Small intestine (tissue), 7 donors: ENCODE results near the gene CFAP97D2. TPM values are rescaled to one million over a fixed set of nuclear protein-coding genes. Genes with fewer than 3 reads are reported as not detected.

Experiments used
- DNase-seq, 2 donors: peaks; one replicate each; pipeline versions ENCODE4 v3.0.0 to v3.0.0-alpha.2; 2013
- FAIRE-seq: peaks from 2 replicates; lab custom pipeline; 2012; peaks lifted over from hg19 to GRCh38; lab: Jason Lieb, UNC
- H3K27ac ChIP-seq, 3 donors: one replicate each; pipeline ENCODE4 v1.5.1; 2013; ENCODE audit warnings: low read length in 2 of 3, mild to moderate bottlenecking in 2 of 3, control low read depth in 1 of 3, inconsistent platforms in 1 of 3, low read depth in 1 of 3, moderate library complexity in 1 of 3
- H3K27me3 ChIP-seq, 3 donors: one replicate each; pipeline ENCODE4 v1.6.1; 2013; ENCODE audit warnings: low read length in 3 of 3, inconsistent platforms in 1 of 3; ENCODE audit not compliant: control insufficient read depth in 3 of 3, insufficient read depth in 3 of 3
- H3K36me3 ChIP-seq, 3 donors: one replicate each; pipeline ENCODE4 v1.6.1; 2013; ENCODE audit warnings: low read length in 3 of 3, inconsistent platforms in 1 of 3, low read depth in 1 of 3, mild to moderate bottlenecking in 1 of 3, moderate library complexity in 1 of 3; ENCODE audit not compliant: control insufficient read depth in 3 of 3, insufficient read depth in 2 of 3
- H3K4me1 ChIP-seq, 3 donors: one replicate each; pipeline ENCODE4 v1.6.1; 2013; ENCODE audit warnings: low read length in 2 of 3, inconsistent platforms in 1 of 3, low read depth in 1 of 3, mild to moderate bottlenecking in 1 of 3, moderate library complexity in 1 of 3; ENCODE audit not compliant: control insufficient read depth in 3 of 3, insufficient read depth in 2 of 3
- H3K4me3 ChIP-seq, 3 donors: one replicate each; pipeline ENCODE4 v1.5.1; 2013; ENCODE audit warnings: low read length in 3 of 3, control low read depth in 1 of 3, inconsistent platforms in 1 of 3, low read depth in 1 of 3, mild to moderate bottlenecking in 1 of 3, moderate library complexity in 1 of 3
- H3K9me3 ChIP-seq, 2 donors: one replicate each; pipeline ENCODE4 v1.6.1; 2013; ENCODE audit warnings: low read depth in 1 of 2, low read length in 1 of 2; ENCODE audit not compliant: control insufficient read depth in 2 of 2, insufficient read depth in 1 of 2
- WGBS, 3 donors: extraction: QIAGEN DNeasy Blood & Tissue Kit; methylation state at CpG; one replicate each; pipeline ENCODE4 v1.1.7; 2013; 5-methylcytosine and 5-hydroxymethylcytosine counted together
- polyA plus RNA-seq, 4 donors: library from polyadenylated mRNA; stranded (reverse) in 3 of 4; unstranded in 1 of 4; fragments of 200-250 nt in 3 of 4; fragments of 120-200 nt in 1 of 4; gene quantifications; one replicate each; pipeline versions ENCODE4 v1.2.1 to v1.2.3, GENCODE V29; 2013
- donor health status: healthy with polysubstance abuse.
- donor health status: control.
- donor health status: control.
- donor health status: Bipolar disorder and iron deficiency.
- donor health status: healthy.

The CFAP97D2 gene
- polyA plus RNA-seq, 4 donors: not detected

GRCh38 chr13:114269281-114269770 lies 90.3 kb downstream of the CFAP97D2 start:
- Histone ChIP-seq H3K4me1 (no peaks in the 10 kb centered on the region), H3K27me3 (no peaks in the 10 kb centered on the region), H3K36me3 (peaks cover 13 to 62% (median 20%) of the 10 kb centered on the region in 3 donors), H3K27ac (no peak overlapping the region), H3K4me3 (no peak overlapping the region), H3K9me3 (peaks cover 0 to 9% of the 10 kb centered on the region in 2 donors)
- DNase-seq (no peak), FAIRE-seq (no peak)
- WGBS, 3 donors: 78 to 86% (median 81%) methylated on average over 4 of the region's 4 CpGs

Other genes starting within 250 kb of the CFAP97D2 start
- gene C13orf46, start 205.2 kb upstream of the CFAP97D2 start, polyA plus RNA-seq: under 1 TPM in 3 of 4 donors, not detected in 1; 0.04 to 0.27 (median 0.22) TPM
- 1 to 10 TPM; 2.0 to 7.2 (median 6.5) TPM for gene RASA3, start 46.6 kb upstream of the CFAP97D2 start, polyA plus RNA-seq
- gene CDC16, start 55.6 kb downstream of the CFAP97D2 start, polyA plus RNA-seq: 10 to 100 TPM; 39.4 to 87.8 (median 48.5) TPM
- gene UPF3A, start 102.3 kb downstream of the CFAP97D2 start, polyA plus RNA-seq: 10 to 100 TPM; 38.0 to 74.2 (median 49.7) TPM
- gene CHAMP1, start 135.2 kb downstream of the CFAP97D2 start, polyA plus RNA-seq: 10 to 100 TPM in 1 of 4 donors, 1 to 10 TPM in 3; 6.0 to 22.1 (median 7.1) TPM